OCI-M2 (cell line): ENCODE data around the gene PIN1.
"Not testable (repeated sequence)": the region's sequence is repeated elsewhere in the genome, so short reads cannot be mapped to it uniquely, and the experiment has no call there.

Source experiments
- DNase-seq: peaks from one replicate; lab custom pipeline; 2025; ENCODE audit not compliant: unreplicated experiment; lab: John Stamatoyannopoulos, UW

Gene PIN1

GRCh38 chr19:9818734-9819595 lies 16.2 kb upstream of the PIN1 start, which contains the start of gene FBXL12:
Gene FBXL12 (minus strand): TSS chr19:9819079. CDS start chr19:9818813, 266 bp downstream.
- DNase-seq = peak; percentile 96

GRCh38 chr19:9819596-9819909 lies 15.6 kb upstream of the PIN1 start:
- peak; percentile 75 for DNase-seq

DNA sequence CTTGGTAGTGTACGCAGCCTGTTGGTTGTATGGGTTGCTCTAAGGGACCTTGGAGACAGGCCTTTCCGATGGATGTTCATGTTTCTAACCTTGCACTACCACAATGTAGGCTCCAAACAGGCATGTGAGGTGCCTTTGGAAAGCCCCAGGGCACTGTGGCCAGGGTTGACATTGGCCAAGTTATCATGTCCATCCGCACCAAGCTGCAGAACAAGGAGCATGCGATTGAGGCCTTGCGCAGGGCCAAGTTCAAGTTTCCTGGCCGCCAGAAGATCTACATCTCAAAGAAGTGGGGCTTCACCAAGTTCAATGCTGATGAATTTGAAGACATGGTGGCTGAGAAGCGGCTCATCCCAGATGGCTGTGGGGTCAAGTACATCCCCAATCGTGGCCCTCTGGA lies 15.1 kb upstream of the PIN1 start:
- DNase-seq = not testable (repeated sequence)

GRCh38 chr19:9823816-9824215 lies 11.3 kb upstream of the PIN1 start:
- no peak for DNase-seq

- DNase-seq = peak; percentile 19
Observed at GRCh38 chr19:9827289-9828238, 7.6 kb upstream of the PIN1 start, which contains the start of gene UBL5. Gene UBL5 (plus strand): TSS chr19:9827918. CDS start chr19:9828338, 420 bp downstream.

GRCh38 chr19:9828551-9829063 lies 6.5 kb upstream of the PIN1 start:
- no peak for DNase-seq

DNA sequence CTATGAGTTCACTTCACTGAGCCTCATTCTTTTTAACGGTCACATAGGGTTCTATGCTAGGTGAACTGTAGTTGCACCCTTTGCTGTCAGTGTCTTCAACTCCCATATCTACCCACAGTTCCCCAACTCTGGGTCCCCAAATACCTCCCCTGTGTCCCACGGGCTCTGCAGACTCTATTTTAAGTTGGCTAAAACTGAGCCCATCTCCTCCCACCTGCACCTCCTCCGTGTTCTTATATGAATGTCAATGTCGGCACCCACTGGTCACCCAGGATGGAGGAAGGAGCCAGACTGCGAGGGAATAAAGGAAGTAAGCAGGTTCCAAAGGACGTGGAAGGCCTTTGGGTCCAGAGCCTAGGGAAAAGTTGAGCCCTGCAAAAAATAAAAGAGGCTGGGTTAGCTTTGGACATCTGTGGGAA lies 802 bp upstream of the PIN1 start:
- DNase-seq = no peak

DNA sequence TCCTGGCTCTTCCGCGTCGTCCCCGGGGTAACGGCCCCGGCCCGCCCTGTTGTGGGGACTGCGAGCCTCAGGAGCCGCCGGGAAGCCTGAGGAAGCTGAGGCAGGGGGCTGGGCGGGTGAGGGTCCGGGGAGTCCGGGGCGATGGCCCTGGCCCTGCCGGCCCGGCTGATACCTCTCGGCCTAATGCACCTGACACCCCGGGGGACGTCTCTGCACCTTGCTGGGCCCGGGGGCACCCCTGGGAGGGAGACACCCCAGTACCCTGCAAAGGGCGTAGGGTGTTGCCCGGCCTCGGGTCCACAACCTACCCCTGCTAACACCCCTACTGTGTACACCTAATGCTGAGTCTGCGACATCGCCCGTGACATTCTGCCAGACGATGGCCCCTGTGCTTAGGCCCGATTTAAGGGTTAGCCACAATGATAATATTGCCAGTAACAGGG lies 410 bp downstream of the PIN1 start:
- DNase-seq = no peak

GRCh38 chr19:9836021-9836420 lies 903 bp downstream of the PIN1 start:
- DNase-seq = no peak

DNA sequence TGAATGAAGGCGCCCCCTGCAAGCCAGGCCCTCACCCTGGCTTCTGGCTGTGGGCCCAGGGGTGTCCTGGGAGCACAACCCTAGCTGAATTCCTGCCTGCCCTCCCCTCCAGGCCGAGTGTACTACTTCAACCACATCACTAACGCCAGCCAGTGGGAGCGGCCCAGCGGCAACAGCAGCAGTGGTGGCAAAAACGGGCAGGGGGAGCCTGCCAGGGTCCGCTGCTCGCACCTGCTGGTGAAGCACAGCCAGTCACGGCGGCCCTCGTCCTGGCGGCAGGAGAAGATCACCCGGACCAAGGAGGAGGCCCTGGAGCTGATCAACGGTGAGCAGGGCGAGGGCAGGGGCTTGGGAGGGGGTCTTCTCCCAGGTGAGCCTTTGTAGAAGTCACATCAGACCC lies 3.2 kb downstream of the PIN1 start:
- DNase-seq = no peak

GRCh38 chr19:9839415-9839814 lies 4.3 kb downstream of the PIN1 start:
- no peak for DNase-seq

DNA sequence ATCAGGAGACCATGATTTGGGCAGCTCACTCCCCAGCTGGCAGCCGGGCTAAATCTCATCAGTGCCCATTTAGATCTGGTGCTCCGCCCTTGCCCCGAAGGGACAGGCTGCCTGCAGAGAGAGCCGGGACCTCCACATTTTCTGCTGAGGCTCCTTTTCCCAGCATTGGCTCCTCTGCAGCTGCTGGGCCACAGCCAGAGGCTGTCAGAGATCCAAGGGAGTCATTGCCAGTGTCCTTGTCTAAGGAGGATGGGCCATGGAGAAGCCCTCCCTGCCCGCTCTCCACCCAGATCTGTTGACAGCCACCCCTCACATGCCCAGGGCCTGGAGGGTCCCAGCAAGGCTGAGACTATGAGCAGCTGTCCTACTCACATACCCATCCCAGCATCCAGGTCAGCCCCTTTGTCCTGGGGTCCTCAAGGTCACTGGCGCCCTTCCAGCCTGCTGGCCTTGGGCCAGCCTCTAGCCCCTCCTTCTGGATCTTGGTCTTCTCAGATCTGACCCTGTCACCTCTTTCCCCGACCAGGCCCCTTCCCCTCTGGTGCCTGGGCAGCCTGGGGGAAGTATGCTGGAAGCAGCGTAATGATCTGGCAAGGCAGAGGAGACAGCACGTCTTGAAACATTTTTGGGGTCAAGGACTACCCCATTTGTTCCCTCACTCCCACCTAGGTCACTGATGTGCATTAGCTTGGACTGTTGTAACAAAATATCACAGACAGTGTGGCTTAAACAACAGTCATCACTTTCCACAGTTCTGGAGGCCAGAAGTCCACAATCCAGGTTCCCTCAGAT lies 7.9 kb downstream of the PIN1 start:
- no peak for DNase-seq

DNA sequence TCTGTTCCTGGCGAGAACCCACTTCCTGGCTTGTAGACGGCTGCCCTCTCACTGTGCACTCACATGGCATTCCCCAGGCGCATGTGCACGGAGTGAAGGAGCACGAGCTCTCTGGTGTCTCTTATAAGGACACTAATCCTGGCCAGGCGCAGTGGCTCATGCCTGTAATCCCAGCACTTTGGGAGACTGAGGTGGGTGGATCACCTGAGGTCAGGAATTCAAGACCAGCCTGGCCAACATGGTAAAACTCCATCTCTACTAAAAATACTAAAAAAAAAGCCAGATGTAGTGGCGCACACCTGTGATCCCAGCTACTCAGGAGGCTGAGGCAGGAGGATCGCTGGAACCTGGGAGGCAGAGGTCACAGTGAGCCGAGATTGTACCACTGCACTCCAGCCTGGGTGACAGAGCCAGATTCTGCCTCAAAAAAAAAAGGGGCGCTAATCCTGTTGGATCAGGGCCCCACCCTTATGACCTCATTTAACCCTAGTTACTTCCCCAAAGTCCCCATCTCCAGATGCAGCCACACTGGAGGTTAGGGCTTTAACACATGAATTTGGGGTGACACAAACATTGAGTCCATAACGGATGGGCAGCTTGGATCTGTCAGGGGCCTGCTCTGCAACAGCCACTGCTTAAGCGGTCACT lies 8.6 kb downstream of the PIN1 start:
- not testable (repeated sequence) for DNase-seq

DNA sequence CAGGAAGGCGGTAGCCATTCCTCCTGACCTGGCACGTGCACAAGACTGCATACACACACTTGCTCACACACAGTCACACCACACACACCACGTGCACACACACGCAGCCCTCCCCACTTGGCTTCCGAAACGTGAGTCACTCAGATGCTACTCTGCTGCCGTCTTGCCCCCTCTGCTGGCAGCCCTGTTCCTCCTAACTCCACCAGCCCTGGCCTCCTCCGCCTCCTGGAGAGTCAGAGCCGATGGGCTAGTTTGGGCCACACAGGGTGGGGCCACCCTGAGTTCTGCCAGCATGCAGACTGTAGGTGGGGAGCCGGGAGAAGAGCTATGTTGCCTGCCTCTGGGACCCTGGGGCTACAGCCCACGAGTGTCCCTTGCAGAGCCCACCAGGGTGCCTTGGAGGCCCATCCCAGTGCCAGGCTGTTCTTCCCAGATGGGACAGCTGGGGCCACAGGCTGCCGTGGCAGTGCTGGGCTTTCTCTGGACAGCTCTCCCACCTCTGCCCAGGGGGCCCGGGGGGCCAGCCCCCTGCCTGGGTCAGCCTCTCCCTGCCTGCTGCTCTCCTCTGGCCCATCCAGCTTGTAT lies 12.1 kb downstream of the PIN1 start:
- DNase-seq = no peak

GRCh38 chr19:9848060-9848459 lies 12.9 kb downstream of the PIN1 start:
- DNase-seq = no peak

DNA sequence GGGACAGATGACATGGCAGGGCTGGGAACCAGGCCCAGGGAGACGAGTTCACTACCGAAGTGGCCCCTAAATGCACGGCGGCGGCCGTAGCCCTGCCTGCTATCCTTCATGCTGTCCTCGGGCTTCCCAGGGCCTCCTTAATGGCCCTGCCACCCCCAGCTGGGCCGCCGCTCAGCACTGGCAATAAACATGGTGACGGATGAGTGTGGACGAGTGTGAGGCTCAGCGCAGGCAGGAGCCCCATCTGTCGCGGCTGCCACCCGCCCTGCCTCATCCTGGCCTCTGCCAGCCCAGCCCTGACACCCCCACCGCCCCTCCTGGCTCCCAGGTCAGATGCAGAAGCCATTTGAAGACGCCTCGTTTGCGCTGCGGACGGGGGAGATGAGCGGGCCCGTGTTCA lies 13.6 kb downstream of the PIN1 start:
- no peak for DNase-seq

DNA sequence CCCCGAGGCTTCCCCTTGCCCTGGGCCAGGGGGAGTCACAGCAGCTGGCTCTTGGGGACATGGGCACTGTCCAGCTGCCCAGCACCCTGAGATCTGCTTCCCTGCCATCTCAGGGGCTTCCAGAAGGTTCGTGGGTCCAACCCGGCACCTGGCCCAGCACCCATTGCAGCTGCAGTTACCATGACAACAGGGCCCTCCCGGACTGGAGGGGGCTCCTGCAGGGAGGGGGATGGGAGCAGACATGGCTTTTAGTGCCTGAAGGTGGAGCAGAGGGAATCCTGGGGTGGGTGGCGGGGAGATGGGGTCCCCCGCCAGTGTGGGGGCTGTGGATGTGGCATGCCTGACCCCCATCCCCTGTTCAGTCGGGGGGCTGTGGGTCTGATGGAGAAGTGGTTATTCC lies 14.7 kb downstream of the PIN1 start:
- no peak for DNase-seq

- DNase-seq = no peak
Observed at GRCh38 chr19:9850235-9850959, 15.3 kb downstream of the PIN1 start.

DNA sequence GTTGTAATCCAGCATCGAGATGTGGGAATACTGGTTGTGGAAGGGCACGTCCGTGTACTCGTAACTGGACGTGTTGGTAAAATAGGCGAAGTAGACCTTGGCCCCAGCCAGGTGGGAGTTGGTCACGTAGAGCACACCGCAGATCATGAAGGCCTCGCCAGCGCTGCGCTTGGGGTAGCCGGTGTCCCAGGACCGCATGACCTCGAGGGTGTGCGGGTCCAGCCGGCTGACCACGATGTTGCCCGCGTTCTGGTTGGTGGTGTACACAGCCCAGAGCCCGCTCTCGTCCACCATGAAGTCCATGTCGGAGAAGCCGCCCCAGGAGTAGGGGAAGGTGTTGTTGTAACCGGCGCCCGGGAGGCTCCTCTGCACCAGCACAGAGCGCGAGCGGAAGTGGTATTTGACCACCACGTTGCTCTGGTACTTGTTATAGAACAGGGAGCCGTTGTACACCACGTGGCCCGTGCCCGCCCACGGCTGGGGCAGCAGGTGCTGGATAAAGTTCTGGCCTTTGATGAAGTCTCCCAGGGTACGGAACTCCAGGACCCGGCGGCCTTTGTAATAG lies 19.2 kb downstream of the PIN1 start:
- DNase-seq = no peak
